Smooth muscle cell of the brain vasculature (primary cell): ENCODE results near the gene GTF3C1.

Experiments
- DNase-seq: peaks from one replicate; pipeline ENCODE4 v3.0.0-alpha.2; 2012; ENCODE audit warnings: low read depth, low spot score

Gene GTF3C1

GRCh38 chr16:27485126-27485525 is 64.6 kb downstream of the GTF3C1 start:
- DNase-seq, result no peak

DNA sequence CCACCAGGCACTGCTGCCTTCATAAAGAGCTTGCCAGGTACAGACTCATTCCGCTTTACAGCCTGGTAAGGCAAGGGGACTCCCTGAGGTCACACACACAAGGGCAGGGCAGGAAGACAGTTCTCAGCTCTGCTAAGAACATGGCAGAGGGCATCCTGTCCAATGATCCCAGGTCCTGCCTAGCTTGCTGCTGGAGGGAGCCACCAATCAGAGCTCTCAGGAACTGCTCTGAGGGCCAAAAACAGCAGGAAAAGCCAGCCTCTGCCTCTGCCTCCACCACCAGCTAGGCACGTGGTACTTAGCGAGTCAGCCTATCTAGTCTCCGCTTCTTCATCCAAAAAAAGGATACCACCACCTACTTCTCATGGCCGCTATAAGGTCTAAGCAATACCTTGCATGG is 66.1 kb downstream of the GTF3C1 start:
- no peak for DNase-seq

DNA sequence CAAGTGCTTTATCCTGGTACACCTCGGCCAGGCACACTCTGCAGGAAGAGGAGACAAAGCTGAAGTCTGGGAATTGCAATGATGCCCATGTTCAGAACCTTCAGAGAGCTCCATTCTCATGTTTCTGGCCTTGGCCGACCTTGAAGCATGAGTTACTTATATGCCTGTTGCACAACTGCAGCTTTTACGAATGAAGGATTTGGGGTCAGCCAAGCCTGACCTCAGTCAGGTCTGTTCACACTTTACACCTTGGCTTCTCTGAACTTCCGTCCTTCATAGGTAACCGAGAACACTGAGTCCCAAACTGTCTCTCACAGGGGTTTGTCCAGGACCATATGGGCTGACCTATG is 66.7 kb downstream of the GTF3C1 start:
- no peak for DNase-seq

DNA sequence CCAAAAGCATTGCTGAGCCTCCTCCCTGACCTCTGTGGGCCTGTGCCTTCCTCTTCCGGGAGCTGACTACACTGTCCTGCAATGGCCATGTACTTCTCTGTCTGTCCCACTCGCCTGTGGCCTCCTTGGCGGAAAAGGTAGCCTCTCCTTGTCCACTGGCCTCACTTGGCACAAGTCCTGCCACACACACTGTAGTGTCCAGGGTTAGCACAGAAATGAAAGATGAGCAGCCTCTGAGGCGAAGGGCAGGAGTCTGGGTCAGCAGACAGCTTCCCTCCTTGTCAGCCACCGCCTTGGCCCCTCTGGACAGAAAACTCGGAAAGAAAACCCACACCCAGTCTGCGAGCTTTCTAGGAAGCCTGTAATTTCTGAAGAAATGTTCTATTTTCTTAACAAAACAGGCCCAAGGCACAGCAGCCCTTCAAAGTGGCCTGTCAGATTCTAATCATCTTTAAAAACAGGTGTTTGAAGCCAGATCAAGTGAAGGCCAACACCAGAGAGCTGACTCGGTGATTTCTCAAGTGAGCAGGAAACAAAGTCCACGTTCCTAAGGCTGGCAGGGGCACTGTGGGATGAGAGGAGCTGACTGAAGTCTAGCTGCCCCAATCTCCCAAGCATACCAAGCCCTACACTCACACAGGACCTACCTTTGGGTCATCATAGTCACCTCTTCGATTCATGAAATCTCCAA is 67.2 kb downstream of the GTF3C1 start:
- no peak for DNase-seq

GRCh38 chr16:27481282-27481934 is 68.3 kb downstream of the GTF3C1 start:
- DNase-seq, result no peak

DNA sequence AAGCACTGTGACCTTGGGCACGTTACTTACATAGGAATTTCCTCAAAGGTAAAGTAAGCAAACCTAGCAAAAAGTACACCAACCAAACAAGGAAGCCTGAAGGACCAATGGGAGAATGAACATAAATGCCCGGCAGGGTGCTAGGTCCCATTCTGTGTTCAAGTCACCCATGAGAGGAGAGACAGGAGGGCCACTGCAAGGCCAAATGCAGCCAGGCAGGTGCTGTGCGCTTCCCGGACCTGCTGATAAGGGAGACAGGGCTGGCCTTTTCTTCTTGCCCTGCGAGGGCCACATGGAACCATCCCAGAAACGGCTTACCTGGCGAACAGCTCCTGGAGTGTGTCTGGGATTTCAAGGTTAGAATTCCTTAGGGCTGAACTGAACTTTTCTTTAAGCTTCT is 69.0 kb downstream of the GTF3C1 start:
- no peak for DNase-seq

GRCh38 chr16:27476240-27476639 is 73.5 kb downstream of the GTF3C1 start:
- DNase-seq, result no peak

GRCh38 chr16:27475561-27475960 is 74.2 kb downstream of the GTF3C1 start:
- no peak for DNase-seq

DNA sequence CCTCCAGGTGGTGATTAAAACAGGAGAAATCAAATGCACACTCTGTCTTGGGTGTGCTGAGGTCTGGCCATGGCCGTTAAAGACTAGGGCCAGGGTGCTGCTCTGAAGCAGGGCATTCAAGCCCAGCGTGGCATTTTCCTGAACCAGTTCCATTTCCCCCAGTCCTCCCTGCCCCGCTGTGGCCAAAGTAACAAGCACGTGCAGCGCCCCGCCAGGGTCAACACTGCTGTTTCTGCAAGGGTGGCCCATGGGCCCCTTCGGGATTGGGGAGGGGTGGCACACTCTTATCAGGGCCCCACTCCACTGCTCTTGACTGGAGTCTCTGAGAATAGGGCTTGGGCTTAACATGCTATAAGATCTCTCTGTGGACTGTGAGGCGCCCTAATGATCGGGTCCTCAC is 74.8 kb downstream of the GTF3C1 start:
- DNase-seq, result no peak

GRCh38 chr16:27474041-27474440 is 75.7 kb downstream of the GTF3C1 start:
- no peak for DNase-seq

DNA sequence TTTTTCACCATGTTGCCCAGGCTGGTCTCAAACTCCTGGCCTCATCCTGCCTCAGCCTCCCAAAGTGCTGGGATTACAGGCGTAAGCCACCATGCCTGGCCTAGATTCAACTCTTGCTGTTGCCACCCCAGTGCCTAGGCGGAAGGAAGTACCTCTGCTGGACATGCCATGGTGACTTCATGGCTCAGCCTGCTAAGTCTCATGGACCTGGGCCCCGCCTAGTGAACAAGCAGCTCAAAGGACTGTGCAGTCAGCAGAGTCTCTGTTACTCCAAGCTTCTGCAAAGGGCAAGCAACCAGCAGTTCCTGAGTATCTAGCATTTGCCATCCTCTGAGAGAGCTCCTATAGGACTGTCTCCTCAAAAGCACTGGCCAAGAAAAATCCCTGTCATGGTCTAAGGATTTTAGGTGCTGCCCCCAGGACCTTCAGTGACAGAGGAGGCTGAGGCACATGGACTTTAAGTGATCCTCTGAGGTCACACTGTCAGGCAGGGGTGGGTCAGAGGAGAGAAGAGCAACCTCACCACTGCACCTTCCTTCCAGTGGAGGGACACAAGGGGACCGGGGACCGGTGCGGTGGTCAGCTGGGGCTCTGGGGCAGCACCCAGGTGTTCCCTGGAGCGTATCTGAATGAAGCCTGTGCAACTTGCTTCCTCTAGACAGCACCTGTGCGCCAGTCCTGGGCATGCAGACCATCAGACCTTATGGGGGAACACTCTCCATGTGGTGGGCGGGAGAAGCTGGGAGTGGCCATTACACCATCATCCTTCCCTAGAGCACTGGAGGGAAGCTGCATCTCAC is 76.4 kb downstream of the GTF3C1 start:
- no peak for DNase-seq

DNA sequence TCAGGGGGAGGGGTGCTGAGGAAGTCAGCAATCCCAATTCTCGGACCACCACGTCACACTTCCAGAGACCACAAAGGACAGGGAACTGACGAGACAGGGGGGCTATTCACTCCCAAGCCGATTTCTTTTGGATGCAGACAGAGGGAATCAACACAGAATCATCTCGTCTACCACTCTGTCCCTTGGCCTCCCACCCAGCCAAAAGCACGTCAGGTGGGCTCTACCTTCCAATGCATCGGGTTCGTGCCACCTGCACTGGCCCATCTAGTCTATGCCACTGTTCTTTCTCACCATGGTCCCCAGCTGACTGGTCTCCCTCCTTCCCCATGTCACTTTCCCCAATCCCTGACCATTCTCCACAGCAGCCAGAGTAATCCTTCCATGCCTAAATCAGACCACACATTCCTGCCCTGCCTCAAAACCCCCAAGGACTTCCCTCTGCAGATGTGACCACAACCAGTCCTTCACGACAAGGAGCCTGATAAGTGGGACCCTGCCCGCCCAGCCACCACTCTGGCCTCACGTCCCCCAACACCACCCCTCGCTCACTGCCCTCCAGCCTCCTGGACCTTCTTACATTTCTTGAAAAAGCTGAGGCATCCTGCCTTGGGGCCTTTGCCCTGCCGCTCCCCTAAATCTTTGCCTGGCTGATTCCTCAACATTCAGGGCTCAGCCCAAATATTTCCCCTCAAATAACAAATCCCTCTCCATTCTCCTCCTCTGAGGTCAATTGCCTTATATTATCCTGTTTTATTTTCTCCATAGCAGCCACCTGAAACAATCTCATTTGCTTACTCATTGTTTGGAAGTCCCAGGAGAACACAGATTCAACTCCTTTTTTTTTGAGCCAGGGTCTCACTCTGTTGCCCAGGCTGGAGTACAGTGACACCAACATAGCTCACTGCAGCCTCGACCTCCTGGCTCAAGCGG is 77.4 kb downstream of the GTF3C1 start:
- no peak for DNase-seq

- no peak for DNase-seq
Measured at GRCh38 chr16:27471661-27472060, 78.1 kb downstream of the GTF3C1 start.

- no peak for DNase-seq
Measured at GRCh38 chr16:27470567-27471431, 78.9 kb downstream of the GTF3C1 start.

DNA sequence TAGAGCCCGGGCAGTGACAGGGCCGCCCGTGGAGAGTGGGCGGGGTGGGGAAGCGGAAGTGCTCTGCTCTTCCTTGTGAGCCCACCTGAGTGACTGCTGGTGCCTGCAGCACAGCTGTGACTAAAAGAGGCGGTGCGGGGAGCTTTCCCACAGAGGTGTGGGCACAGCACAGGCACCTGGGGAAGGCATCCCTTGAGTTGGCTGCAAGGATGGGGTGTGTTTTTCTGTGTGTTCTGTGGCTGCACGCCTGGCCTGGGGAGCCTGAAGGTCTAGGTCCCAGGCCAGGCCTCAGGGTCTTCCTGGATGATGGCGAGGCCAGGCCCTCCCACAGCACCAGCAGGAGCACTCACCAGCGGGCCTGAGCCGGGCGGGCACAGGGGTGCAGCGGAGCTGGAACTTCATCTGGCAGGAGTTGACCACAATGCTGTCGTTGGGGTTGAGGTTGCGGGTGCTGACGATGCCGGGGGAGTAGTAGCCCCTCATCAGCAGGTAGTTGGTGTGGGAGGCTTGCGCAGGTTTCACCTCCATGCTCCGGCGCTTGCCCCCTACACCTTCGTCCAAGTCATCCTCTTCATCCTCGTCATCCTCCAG is 80.7 kb downstream of the GTF3C1 start:
- no peak for DNase-seq

DNA sequence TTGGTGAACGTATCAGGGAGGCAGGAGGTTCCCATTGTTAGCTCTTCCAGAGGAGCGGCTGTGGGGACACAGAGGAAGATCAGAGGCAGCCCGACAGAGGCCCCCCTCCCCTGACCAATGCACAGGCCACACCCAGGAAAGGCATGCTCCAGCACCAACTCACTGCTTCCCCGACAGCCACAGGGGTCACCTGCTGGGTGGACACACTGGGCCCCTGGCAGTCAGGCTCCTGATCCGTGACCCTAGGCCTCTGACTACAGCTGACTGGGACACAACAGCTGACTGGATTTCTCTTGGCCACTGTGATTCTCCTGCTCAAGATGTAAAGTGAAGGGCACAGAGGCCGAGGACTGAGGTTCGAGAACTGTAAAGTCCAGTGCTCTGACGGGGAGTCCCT is 84.2 kb downstream of the GTF3C1 start:
- no peak for DNase-seq

DNA sequence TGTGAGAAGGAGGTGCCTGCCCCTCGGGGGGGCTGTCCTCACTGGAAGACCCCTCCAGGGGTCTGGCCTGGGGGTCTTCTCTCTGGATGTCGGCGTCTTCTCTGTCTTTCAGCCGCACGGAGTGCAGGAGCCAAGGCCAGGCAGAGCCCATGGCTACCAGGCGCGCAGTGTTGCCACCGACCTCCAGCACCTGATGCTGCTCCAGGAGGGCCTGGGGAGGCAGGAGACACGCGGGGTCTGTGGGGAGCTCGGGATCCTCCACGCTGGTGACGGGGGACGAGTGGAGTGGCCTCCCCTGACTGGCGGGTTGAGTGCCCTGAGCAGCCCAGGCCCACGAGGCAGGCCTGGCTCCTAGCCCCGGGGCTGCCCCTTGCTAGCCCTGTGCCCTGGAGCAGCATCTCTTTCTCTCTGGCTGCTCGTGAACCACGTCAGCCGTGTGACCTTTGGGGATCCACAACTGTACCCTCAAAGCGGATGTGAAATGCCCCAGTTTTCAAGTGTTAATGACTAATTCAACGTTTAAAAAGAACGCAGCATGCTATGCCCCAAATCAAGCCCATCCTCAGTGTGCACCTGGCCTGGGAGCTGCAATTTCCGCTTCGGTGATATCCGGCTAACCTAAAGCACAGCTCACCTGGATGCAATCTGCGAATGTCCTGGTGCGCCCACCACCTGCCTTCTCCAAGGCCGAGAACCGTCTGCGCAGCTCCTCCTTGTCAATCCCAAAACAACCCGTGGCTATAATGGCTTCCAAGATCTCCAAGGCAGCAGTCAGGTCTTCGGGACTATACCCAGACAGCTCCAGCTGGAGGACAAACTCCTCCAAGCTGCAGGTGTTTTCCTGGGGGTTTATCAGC is 84.9 kb downstream of the GTF3C1 start:
- no peak for DNase-seq

DNA sequence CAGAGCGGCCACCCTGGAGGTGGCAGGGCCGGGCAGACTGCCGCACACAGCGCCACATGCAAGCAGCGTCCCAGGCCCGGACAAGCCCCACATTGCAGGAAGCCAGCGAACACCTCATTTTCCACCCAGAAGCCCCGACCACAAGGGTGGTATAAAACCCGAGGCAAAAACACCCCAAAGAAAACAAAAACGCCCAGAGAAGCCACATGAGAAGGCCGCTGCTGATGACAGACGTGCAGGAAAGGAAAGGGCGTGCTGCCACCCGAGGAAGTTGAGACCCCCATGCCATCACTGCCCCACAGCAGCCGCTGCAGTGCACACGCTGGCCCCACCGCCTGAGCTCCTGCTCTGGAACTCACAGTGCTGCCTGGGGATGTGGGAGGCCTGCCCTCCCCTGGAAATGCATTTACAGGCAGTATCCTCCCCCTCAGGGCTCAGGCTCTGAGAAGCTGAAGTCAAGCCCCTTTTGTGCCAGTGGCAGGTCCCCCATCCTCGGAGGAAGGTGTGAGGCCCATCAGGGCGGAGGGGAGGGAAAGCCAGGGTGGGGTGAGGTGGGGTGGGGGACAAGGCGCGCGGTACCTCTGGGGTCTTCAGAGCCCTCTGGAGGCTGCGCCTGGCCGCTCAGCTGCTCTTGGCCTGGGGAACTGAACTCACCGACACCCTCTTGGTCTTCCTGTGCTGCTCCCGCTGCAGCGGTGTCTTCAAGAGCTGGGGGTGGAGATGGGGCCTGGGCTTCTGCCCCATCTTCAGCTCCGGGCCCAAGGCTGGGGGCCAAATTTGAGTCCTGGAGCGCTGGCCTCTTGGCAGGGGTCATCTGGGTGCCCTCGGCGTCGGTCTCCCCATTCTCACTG is 85.7 kb downstream of the GTF3C1 start:
- no peak for DNase-seq
